Panc1 (cell line): ENCODE data around the gene UCHL5.

Experiments
- POLR2AphosphoS5 ChIP-seq: IDR thresholded peaks from 2 replicates; pipeline ENCODE4 v1.6.1; 2012; ENCODE audit warnings: mild to moderate bottlenecking, low read depth, low read length, moderate library complexity
- REST ChIP-seq, 2 experiments: IDR thresholded peaks; 2 replicates each; pipeline ENCODE4 v1.6.1; 2011 to 2012; ENCODE audit warnings: low read depth in 2 of 2, control low read depth in 1 of 2, low read length in 1 of 2, mild to moderate bottlenecking in 1 of 2, moderate library complexity in 1 of 2; ENCODE audit not compliant: insufficient read depth in 1 of 2
- SIN3A ChIP-seq: IDR thresholded peaks from 2 replicates; pipeline ENCODE4 v1.6.1; 2012; ENCODE audit warnings: low read depth, mild to moderate bottlenecking, low read length, moderate library complexity, borderline replicate concordance; ENCODE audit not compliant: insufficient read depth
- TF ChIP-seq, protein P1 (sequence below): fragments of 450-650 bp; IDR thresholded peaks from 2 replicates; pipeline ENCODE4 v1.5.1; 2017; ENCODE audit warnings: mild to moderate bottlenecking

DNA sequence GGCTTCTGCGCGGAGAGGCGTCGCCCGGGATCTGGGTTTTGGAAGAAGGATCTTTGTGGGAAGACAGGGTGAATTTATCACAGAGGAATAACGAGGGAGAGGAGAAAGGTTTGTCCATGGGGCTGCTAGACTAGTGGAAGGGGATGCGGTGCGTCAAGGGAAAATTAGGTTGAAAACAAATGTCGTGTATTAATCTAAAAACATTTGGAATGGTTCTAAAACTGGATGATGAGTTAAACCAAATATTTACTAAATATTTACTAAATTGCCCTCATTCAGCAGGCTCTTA lies 899 bp upstream of the UCHL5 start:
- TF ChIP-seq, protein P1, sequence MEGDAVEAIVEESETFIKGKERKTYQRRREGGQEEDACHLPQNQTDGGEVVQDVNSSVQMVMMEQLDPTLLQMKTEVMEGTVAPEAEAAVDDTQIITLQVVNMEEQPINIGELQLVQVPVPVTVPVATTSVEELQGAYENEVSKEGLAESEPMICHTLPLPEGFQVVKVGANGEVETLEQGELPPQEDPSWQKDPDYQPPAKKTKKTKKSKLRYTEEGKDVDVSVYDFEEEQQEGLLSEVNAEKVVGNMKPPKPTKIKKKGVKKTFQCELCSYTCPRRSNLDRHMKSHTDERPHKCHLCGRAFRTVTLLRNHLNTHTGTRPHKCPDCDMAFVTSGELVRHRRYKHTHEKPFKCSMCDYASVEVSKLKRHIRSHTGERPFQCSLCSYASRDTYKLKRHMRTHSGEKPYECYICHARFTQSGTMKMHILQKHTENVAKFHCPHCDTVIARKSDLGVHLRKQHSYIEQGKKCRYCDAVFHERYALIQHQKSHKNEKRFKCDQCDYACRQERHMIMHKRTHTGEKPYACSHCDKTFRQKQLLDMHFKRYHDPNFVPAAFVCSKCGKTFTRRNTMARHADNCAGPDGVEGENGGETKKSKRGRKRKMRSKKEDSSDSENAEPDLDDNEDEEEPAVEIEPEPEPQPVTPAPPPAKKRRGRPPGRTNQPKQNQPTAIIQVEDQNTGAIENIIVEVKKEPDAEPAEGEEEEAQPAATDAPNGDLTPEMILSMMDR: no peak
- TF ChIP-seq REST (IDR thresholded peaks at IDR 0.05; ENCODE audit: insufficient read depth in 1 of 2, low read depth in 2 of 2, low read length in 1 of 2) (no peak), SIN3A (no peak), POLR2AphosphoS5 (no peak)
